IMR-90 (cell line): ENCODE measurements around the gene PXK. TPM values are rescaled to one million over a fixed set of nuclear protein-coding genes. Genes with fewer than 3 reads are reported as not detected.

ENCODE experiments used
- ATAC-seq: fragments of 200-7000 bp; cut with Tn5 transposase; 2 replicates; pipeline ENCODE4 v1.9.1; 2020; ENCODE audit warnings: low read depth, mild to moderate bottlenecking, moderate library complexity
- BruUV-seq: library from RNA; stranded (reverse); fragments of 400-500 nt; replicated peaks from 2 replicates; lab custom pipeline; 2021; lab: Mats Ljungman, UMichigan
- CTCF ChIA-PET: fragments of 300-600 bp; formaldehyde crosslinking; extraction: SDS; loops from one replicate; lab custom pipeline; 2021; ENCODE audit warnings: antibody characterized with exemption; lab: Yijun Ruan, JAX
- POLR2A ChIA-PET: fragments of 300-600 bp; sonication (Branson Sonifier 250); formaldehyde crosslinking; loops from one replicate; lab custom pipeline; 2022; ENCODE audit warnings: antibody characterized with exemption; ENCODE audit not compliant: unreplicated experiment; lab: Charles Lee
- DNase-seq: peaks from one replicate; pipeline ENCODE4 v3.0.0; 2013
- H2AFZ ChIP-seq: replicated peaks from 2 replicates; pipeline ENCODE3; 2013; ENCODE audit warnings: low read length, mild to moderate bottlenecking; ENCODE audit not compliant: poor library complexity
- H2AK5ac ChIP-seq: 2 replicates; pipeline ENCODE4 v1.6.1; 2013; ENCODE audit warnings: low read depth, low read length, inconsistent platforms
- H2AK9ac ChIP-seq: replicated peaks from 2 replicates; pipeline ENCODE3; 2013; ENCODE audit warnings: mild to moderate bottlenecking, low read depth, low read length, moderate library complexity; ENCODE audit not compliant: poor library complexity
- H2BK120ac ChIP-seq: 2 replicates; pipeline ENCODE4 v1.6.1; 2013; ENCODE audit warnings: low read depth, low read length, inconsistent platforms
- H2BK15ac ChIP-seq: 3 replicates; pipeline ENCODE4 v1.6.1; 2013; ENCODE audit warnings: low read depth, low read length, inconsistent platforms
- H2BK20ac ChIP-seq: 2 replicates; pipeline ENCODE4 v1.6.1; 2013; ENCODE audit warnings: low read depth, mild to moderate bottlenecking, inconsistent platforms, low read length, moderate library complexity
- H2BK5ac ChIP-seq: 2 replicates; pipeline ENCODE4 v1.6.1; 2013; ENCODE audit warnings: mild to moderate bottlenecking, low read depth, low read length, inconsistent platforms; ENCODE audit not compliant: poor library complexity, severe bottlenecking
- H3K14ac ChIP-seq: replicated peaks from 2 replicates; pipeline ENCODE4 v1.6.1; 2013; ENCODE audit warnings: low read depth, low read length, inconsistent platforms
- H3K18ac ChIP-seq: 2 replicates; pipeline ENCODE4 v1.6.1; 2013; ENCODE audit warnings: low read depth, low read length, control low read depth
- H3K23ac ChIP-seq: 2 replicates; pipeline ENCODE4 v1.6.1; 2013; ENCODE audit warnings: low read depth, low read length, inconsistent platforms
- H3K27ac ChIP-seq: 2 replicates; pipeline ENCODE4 v1.5.1; 2013; ENCODE audit warnings: mild to moderate bottlenecking, control low read depth, low read length; ENCODE audit not compliant: insufficient read depth
- H3K27me3 ChIP-seq: 2 replicates; pipeline ENCODE4 v1.6.1; 2013; ENCODE audit warnings: low read length; ENCODE audit not compliant: control insufficient read depth, insufficient read depth
- H3K36me3 ChIP-seq: 2 replicates; pipeline ENCODE4 v1.6.1; 2013; ENCODE audit warnings: low read length, mixed read lengths; ENCODE audit not compliant: control insufficient read depth, insufficient read depth
- H3K4ac ChIP-seq: 2 replicates; pipeline ENCODE4 v1.6.1; 2013; ENCODE audit warnings: low read depth, low read length, inconsistent platforms
- H3K4me1 ChIP-seq: 2 replicates; pipeline ENCODE4 v1.6.1; 2013; ENCODE audit warnings: low read length, mixed read lengths; ENCODE audit not compliant: control insufficient read depth, insufficient read depth
- H3K4me2 ChIP-seq: 2 replicates; pipeline ENCODE4 v1.6.1; 2013; ENCODE audit warnings: low read depth, mild to moderate bottlenecking, control low read depth, low read length, moderate library complexity
- H3K4me3 ChIP-seq: 2 replicates; pipeline ENCODE4 v1.5.1; 2013; ENCODE audit warnings: low read depth, mild to moderate bottlenecking, control low read depth, low read length, moderate library complexity; ENCODE audit not compliant: insufficient read depth
- H3K56ac ChIP-seq: 2 replicates; pipeline ENCODE4 v1.6.1; 2013; ENCODE audit warnings: low read length, inconsistent platforms; ENCODE audit not compliant: insufficient read depth; ENCODE audit errors: extremely low read depth
- H3K79me1 ChIP-seq, 2 experiments: 2 replicates each; pipeline ENCODE4 v1.6.1; 2013; ENCODE audit warnings: low read length in 2 of 2, inconsistent platforms in 1 of 2, low read depth in 1 of 2
- H3K9ac ChIP-seq: 2 replicates; pipeline ENCODE4 v1.6.1; 2013; ENCODE audit warnings: low read depth, low read length, control low read depth
- H3K9me1 ChIP-seq: 2 replicates; pipeline ENCODE4 v1.6.1; 2013; ENCODE audit warnings: low read length, inconsistent platforms; ENCODE audit not compliant: insufficient read depth
- H3K9me3 ChIP-seq: 2 replicates; pipeline ENCODE4 v1.6.1; 2013; ENCODE audit warnings: low read length; ENCODE audit not compliant: control insufficient read depth, insufficient read depth
- H4K20me1 ChIP-seq: 2 replicates; pipeline ENCODE4 v1.6.1; 2013; ENCODE audit warnings: low read length, inconsistent platforms; ENCODE audit not compliant: insufficient read depth
- H4K5ac ChIP-seq: 2 replicates; pipeline ENCODE4 v1.6.1; 2013; ENCODE audit warnings: mild to moderate bottlenecking, low read depth, low read length, control low read depth
- H4K8ac ChIP-seq, 2 experiments: 2 replicates each; pipeline ENCODE4 v1.6.1; 2013; ENCODE audit warnings: low read depth in 2 of 2, low read length in 2 of 2, control low read depth in 1 of 2, inconsistent platforms in 1 of 2
- H4K91ac ChIP-seq: 2 replicates; pipeline ENCODE4 v1.6.1; 2013; ENCODE audit warnings: low read depth, low read length, inconsistent platforms; ENCODE audit not compliant: insufficient read depth
- BHLHE40 ChIP-seq: fragments of 150-350 bp; IDR thresholded peaks from 2 replicates; pipeline ENCODE4 v1.6.1; 2016; ENCODE audit warnings: mild to moderate bottlenecking, low read depth, low read length
- CEBPB ChIP-seq: IDR thresholded peaks from 2 replicates; pipeline ENCODE4 v1.6.1; 2012; ENCODE audit warnings: low read depth, low read length, improper control_type of control experiment
- CHD1 ChIP-seq: IDR thresholded peaks from 2 replicates; pipeline ENCODE4 v1.6.1; 2012; ENCODE audit warnings: low read depth, low read length, improper control_type of control experiment
- FOS ChIP-seq: fragments of 150-350 bp; IDR thresholded peaks from 2 replicates; pipeline ENCODE4 v1.6.1; 2016; ENCODE audit warnings: low read depth, low read length
- POLR2A ChIP-seq: IDR thresholded peaks from 2 replicates; pipeline ENCODE4 v1.6.1; 2012; ENCODE audit warnings: mild to moderate bottlenecking, low read depth, low read length
- RAD21 ChIP-seq: IDR thresholded peaks from 2 replicates; pipeline ENCODE4 v1.6.1; 2012; ENCODE audit warnings: low read length, improper control_type of control experiment
- RCOR1 ChIP-seq: IDR thresholded peaks from 2 replicates; pipeline ENCODE4 v1.6.1; 2012; ENCODE audit warnings: mild to moderate bottlenecking, low read length, improper control_type of control experiment; ENCODE audit not compliant: insufficient replicate concordance
- RFX5 ChIP-seq: IDR thresholded peaks from 2 replicates; pipeline ENCODE4 v1.8.0; 2012; ENCODE audit warnings: low read depth, mild to moderate bottlenecking, low read length, moderate library complexity
- SMC3 ChIP-seq: fragments of 150-350 bp; IDR thresholded peaks from 2 replicates; pipeline ENCODE4 v1.6.1; 2016; ENCODE audit warnings: low read depth, mild to moderate bottlenecking, antibody characterized with exemption, low read length, moderate library complexity
- WGBS, 2 experiments: methylation state at CpG; one replicate each; pipeline versions ENCODE4 v1.1.5 to v1.1.7; 2013; ENCODE audit warnings: missing lambda C conversion rate in 2 of 2; ENCODE audit not compliant: insufficient read length in 1 of 2; ENCODE audit errors: extremely low coverage in 2 of 2; 5-methylcytosine and 5-hydroxymethylcytosine counted together
- dilution Hi-C: fragments of 300-500 bp; cut with HindIII; formaldehyde crosslinking; loops from one replicate; pipeline ENCODE4 v1.14.3; 2018; ENCODE audit warnings: low sequenced_read_pairs; ENCODE audit not compliant: unreplicated experiment
- in situ Hi-C: fragments of 300-500 bp; cut with MboI; formaldehyde crosslinking; loops from 3 replicates; pipeline ENCODE4 v1.14.3; 2019; ENCODE audit warnings: low sequenced_read_pairs, inconsistent platforms, mixed read lengths
- intact Hi-C: fragments of 100-400 bp; cut with micrococcal nuclease; formaldehyde crosslinking; loops from 2 replicates; pipeline ENCODE4 v1.10.0; 2022
- polyA plus RNA-seq, 3 experiments: library from polyadenylated mRNA; depleted of rRNA; stranded (reverse); fragments of >200 nt; gene quantifications; 2 replicates each; pipeline ENCODE4 v1.2.3, GENCODE V29; 2012; ENCODE audit warnings: low replicate concordance in 1 of 3
- total RNA-seq: library from RNA; depleted of rRNA; stranded (reverse); fragments of >200 nt; gene quantifications from 2 replicates; pipeline ENCODE4 v1.2.3, GENCODE V29; 2012

The PXK gene
- total and polyA plus RNA-seq, 2 of the 4 experiments (the other 2 are of a cell fraction) = 14.3 to 17.7 TPM

- Histone ChIP-seq H4K20me1 (peaks cover 13% of the 10 kb centered on the region; the same call in 1 of the 2 replicates), H3K36me3 (peaks cover 10% of the 10 kb centered on the region; the same call in 1 of the 2 replicates), H2BK120ac (no peak overlapping the region), H3K27me3 (no peaks in the 10 kb centered on the region), H3K9ac (no peak overlapping the region), H4K91ac (no peak overlapping the region), H3K23ac (no peak overlapping the region), H3K14ac (no peak overlapping the region), H4K8ac (no peak overlapping the region), H3K9me1 (peaks cover 6% of the 10 kb centered on the region; the same call in 1 of the 2 replicates), H3K9me3 (no peaks in the 10 kb centered on the region), H2AFZ (no peak overlapping the region), H3K79me1 (peaks cover 19 to 27% of the 10 kb centered on the region in 2 experiments), H2BK5ac (no peak overlapping the region), H2BK20ac (no peak overlapping the region), H3K4me3 (no peak overlapping the region), H3K18ac (no peak overlapping the region), H3K4ac (no peak overlapping the region), H2AK5ac (no peak overlapping the region), H4K5ac (no peak overlapping the region), H2AK9ac (no peak overlapping the region), H2BK15ac (no peak overlapping the region), H3K27ac (no peak overlapping the region), H3K4me2 (no peak overlapping the region), H3K4me1 (no peaks in the 10 kb centered on the region), H3K56ac (no peak overlapping the region)
- intact Hi-C loops (no loop called here), in situ Hi-C loops (no loop called here), dilution Hi-C loops (no loop called here)
- CTCF ChIA-PET = no interaction called here
- ATAC-seq = no peak
- TF ChIP-seq CHD1 (no peak), RAD21 (no peak), CEBPB (no peak), RFX5 (no peak), BHLHE40 (no peak), POLR2A (no peak), RCOR1 (no peak), FOS (no peak), SMC3 (no peak)
- POLR2A ChIA-PET = no interaction called here
- DNase-seq = no peak
- WGBS, 2 experiments = no CpG with 5 or more reads among the region's 1 CpG
- no TSS peak for BruUV-seq
These were observed 36.3 kb downstream of the PXK start for GRCh38 chr3:58369038-58369437.
